Activated T-helper 1 cell treated with anti-CD3 and anti-CD28 coated beads, Interleukin-2, amount 50 U/mL, for 16 hours (primary cell): ENCODE results near the gene FRMD8.
A peak's percentile ranks its signal among the peaks of the same experiment; 100 is the strongest.

Experiments used
- DNase-seq, 2 donors: peaks; one replicate each; pipeline ENCODE4 v3.0.0-alpha.2; 2020; ENCODE audit warnings: low read depth in 1 of 2, low spot score in 1 of 2

Gene FRMD8

DNA sequence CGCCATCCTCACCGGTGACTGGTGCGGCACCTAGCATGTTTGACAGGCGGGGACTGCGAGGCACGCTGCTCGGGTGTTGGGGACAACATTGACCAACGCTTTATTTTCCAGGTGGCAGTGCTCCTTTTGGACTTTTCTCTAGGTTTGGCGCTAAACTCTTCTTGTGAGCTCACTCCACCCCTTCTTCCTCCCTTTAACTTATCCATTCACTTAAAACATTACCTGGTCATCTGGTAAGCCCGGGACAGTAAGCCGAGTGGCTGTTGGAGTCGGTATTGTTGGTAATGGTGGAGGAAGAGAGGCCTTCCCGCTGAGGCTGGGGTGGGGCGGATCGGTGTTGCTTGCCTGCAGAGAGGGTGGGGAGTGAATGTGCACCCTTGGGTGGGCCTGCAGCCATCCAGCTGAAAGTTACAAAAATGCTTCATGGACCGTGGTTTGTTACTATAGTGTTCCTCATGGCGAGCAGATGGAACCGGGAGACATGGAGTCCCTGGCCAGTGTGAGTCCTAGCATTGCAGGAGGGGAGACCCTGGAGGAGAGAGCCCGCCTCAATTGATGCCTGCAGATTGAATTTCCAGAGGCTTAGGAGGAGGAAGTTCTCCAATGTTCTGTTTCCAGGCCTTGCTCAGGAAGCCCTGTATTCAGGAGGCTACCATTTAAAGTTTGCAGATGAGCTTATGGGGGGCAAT lies 37.2 kb downstream of the FRMD8 start:
- DNase-seq, result no peak

DNA sequence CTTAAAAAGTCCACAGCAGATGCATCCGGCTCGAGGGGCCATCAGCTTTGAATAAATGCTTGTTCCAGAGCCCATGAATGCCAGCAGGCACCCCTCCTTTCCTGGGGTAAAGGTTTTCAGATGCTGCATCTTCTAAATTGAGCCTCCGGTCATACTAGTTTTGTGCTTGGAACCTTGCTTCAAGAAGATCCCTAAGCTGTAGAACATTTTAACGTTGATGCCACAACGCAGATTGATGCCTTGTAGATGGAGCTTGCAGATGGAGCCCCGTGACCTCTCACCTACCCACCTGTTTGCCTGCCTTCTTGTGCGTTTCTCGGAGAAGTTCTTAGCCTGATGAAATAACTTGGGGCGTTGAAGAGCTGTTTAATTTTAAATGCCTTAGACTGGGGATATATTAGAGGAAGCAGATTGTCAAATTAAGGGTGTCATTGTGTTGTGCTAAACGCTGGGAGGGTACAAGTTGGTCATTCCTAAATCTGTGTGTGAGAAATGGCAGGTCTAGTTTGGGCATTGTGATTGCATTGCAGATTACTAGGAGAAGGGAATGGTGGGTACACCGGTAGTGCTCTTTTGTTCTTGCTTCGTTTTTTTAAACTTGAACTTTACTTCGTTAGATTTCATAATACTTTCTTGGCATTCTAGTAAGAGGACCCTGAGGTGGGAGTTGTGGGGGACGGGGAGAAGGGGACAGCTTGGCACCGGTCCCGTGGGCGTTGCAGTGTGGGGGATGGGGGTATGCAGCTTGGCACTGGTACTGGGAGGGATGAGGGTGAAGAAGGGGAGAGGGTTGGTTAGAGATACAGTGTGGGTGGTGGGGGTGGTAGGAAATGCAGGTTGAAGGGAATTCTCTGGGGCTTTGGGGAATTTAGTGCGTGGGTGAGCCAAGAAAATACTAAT lies 38.0 kb downstream of the FRMD8 start:
- peak in 1 of 2 donors; percentile 56 for DNase-seq

- DNase-seq, result peak; percentile 64 to 75
Observed at GRCh38 chr11:65425105-65425970, 38.9 kb downstream of the FRMD8 start.

DNA sequence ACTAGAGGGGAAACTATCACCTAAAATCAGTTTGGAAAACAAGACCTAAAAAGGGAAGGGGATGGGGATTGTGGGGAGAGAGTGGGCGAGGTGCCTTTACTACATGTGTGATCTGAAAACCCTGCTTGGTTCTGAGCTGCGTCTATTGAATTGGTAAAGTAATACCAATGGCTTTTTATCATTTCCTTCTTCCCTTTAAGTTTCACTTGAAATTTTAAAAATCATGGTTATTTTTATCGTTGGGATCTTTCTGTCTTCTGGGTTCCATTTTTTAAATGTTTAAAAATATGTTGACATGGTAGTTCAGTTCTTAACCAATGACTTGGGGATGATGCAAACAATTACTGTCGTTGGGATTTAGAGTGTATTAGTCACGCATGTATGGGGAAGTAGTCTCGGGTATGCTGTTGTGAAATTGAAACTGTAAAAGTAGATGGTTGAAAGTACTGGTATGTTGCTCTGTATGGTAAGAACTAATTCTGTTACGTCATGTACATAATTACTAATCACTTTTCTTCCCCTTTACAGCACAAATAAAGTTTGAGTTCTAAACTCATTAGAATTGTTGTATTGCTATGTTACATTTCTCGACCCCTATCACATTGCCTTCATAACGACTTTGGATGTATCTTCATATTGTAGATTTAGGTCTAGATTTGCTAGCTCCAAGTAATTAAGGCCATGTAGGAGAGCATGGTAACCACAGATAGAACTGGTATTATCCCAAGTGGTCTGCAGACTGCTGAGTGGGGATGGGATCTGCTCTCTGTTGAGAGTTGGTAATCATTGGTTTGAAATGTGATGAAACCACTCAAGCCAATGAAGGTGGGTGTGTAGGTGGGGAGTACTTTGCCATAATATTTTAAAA lies 39.8 kb downstream of the FRMD8 start:
- no peak for DNase-seq

DNA sequence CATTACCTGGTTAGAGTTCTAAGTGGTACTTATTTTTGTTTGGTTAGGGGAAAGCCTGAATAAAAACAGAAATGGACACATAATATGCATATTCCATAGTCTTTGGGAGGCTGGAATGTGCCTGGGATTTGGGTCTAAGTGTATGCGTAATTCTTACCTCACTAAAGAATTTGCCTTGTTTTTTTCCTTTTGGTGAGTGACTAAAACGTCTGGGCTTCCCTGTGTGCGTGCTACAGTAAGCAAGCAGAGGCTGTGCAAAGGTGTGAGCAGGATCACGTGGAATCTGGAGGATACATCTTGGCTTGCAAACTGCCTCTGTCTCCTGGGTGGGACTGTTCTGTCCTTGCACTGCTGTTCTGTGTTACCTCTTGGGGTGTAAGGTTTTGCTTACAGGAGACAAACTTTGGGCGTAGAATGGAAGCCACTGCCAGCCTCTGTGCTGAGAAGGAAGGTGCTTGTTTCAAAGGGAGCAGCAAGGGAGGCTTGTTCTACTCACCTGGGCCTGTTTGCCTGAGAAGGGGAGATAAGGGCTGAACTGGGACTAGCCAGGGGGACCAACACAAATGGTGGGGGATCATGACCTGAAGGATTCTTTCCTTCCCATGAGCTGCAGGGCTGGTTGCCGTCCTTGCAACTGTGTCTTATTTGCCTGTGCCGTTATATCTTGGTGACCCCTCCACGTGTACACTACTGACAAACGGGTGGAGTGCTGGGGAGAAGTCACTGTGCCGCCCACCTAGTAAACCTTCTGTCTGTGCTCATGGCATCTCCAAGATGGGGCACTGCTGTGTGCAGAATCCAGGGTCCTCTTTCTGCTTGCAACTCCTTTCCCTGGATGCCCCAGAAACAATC lies 40.6 kb downstream of the FRMD8 start:
- no peak for DNase-seq

- no peak for DNase-seq
Observed at GRCh38 chr11:65427691-65428577, 41.5 kb downstream of the FRMD8 start.

GRCh38 chr11:65428578-65429067 lies 42.2 kb downstream of the FRMD8 start:
- no peak for DNase-seq

DNA sequence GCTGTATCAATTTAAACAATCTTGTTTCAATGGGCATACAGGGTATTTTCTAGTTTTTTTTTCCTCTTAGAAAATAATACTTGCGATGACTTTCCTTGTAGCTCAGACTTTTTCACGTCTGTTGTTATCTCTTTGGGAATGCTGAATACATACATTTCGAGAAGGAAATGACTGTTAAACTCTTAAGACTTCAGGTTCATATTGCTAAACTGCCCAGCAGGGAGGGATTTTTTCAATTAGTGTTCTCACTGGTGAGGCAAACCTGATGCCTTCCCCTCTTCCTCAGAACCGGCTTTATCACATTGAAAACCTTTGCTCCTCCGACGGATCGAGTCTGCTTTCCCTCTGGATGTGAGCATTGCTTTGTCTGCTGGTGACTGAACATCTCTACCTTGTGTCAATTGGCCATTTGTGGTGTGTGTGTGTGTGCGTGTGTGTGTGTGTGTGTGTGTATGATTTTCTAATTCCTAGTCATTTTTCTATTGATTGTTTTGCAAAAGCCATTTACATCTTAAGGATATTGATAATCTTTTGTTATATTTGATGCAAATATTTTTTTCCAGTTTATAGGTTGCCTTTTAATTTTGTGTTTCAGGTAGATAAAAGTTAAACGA lies 42.7 kb downstream of the FRMD8 start:
- no peak for DNase-seq

DNA sequence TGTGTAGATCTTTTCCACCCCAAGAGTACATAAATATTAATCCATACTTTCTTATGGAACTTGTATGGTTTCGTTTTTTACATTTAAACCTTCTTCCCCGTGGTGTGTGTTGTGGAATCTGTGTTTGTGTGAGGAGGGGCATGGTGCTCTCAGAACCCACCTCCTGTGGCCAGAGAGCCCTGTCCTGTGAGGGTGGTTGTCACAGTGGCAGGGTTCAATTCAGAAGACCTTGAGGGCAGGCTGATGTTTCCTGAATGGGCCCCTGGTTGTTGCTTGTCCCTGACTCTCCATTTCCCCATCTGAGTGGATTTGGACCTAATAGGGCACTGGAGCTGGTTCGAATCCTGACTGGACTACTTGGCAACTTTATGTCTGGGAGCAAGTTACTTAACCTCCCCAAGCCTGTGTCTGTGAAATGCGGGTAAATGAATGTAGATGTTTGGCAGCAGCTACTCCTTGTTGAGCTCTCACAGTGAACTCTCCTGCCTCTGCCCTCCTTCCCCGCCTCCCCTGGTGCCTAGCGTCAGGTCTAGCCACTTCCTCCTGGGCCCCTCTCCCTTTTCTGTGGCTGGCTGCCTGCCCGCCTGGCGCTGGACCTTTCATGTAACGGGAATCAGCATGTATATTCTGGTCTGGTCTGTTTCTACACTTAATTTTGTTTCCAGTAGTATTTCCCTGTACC lies 43.4 kb downstream of the FRMD8 start:
- no peak for DNase-seq

- no peak for DNase-seq
Observed at GRCh38 chr11:65430406-65431217, 44.2 kb downstream of the FRMD8 start.

- no peak for DNase-seq
Observed at GRCh38 chr11:65431451-65432099, 45.1 kb downstream of the FRMD8 start.

DNA sequence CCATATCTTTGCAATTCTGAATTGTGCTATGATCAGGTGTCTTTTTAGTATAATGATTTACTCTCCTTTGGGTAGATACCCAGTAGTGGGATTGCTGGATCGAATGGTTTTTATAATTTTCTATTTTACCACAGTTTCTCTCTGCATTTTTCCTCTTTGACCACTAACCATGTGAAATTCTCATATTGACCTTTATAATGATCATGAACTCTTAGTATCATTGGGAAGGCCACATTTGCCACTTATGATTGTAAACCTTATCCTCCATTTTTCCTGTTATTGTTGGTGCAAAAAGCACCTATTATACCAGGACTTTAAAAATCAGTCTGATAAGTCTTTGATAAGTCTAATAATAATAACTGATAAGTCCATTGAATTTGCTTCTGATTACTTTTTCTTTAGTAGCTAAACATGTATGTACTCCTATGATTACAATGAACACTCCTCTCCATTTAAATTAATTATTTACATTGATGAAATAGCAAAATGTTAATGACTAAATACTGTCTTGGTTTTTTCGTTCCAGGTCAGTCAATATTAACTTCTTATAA lies 45.7 kb downstream of the FRMD8 start:
- DNase-seq, result no peak

- no peak for DNase-seq
Observed at GRCh38 chr11:65432686-65433582, 46.5 kb downstream of the FRMD8 start.

- DNase-seq, result no peak
Observed at GRCh38 chr11:65433657-65434056, 47.2 kb downstream of the FRMD8 start.
